ENCODE measurements around the gene IL26. TPM values are rescaled to one million over a fixed set of nuclear protein-coding genes. Genes with fewer than 3 reads are reported as not detected.

IL26 gene
- total RNA-seq, 1 donor from 2014 or later: 2.5 TPM

DNA sequence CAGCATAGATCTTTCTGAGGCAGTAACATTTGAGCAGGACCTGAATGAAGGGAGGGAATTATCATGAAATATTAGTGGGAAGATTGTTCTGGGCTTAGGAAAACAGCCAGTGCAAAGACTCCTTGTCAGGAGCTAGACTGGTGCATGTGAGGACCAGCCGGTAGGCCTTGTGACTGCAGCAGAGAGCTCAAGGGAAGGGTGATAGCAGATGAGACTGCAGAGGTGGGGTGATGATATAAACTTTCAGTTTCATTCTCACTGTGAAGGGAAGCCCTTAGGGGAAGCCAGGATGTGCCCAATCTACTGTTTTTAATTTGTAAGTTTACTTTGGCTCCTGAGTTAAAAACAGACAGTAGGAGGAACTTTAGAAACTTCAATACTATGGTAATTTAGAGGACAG, 15.4 kb upstream of the IL26 start:
- no peak for DNase-seq (ENCODE audit: low spot score)
- TF ChIP-seq CTCF (IDR thresholded peaks at IDR 0.05): no peak
- peak overlapping the region; percentile 94 for H3K27ac Mint-ChIP-seq (ENCODE audit: unreplicated experiment)
- no peaks in the 10 kb centered on the region for H3K27me3 Mint-ChIP-seq (ENCODE audit: low read depth)
- H3K4me1 Mint-ChIP-seq (ENCODE audit: low read depth): peaks cover 56% of the 10 kb centered on the region
- no peaks in the 10 kb centered on the region for H3K36me3 Mint-ChIP-seq (ENCODE audit: low read depth)
- H3K4me3 Mint-ChIP-seq (ENCODE audit: unreplicated experiment): no peak overlapping the region
- no peaks in the 10 kb centered on the region for H3K9me3 Mint-ChIP-seq (ENCODE audit: low read depth)

DNA sequence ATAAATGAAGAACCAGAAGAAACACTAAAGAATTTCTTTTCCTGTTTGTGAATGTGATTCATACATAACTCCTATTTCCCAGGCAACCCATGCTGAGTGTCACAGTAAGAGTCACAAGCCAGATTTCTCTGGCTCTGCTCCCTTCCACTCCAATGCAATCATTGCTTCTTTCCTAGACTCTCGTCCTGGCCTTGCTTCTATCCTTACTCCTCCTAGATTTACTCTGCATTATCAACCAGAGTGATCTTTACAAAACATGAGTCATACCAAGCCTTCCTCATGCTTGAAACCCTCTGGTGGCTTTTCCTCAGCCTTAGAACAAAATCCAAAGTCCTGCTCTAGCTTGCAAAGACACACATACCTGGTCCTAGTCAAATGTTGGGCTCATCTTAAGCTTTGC, 14.5 kb upstream of the IL26 start:
- no peak for TF ChIP-seq CTCF (IDR thresholded peaks at IDR 0.05)
- H3K4me3 Mint-ChIP-seq (ENCODE audit: unreplicated experiment): no peak overlapping the region
- H3K27ac Mint-ChIP-seq (ENCODE audit: unreplicated experiment): peak overlapping the region; percentile 94
- H3K4me1 Mint-ChIP-seq (ENCODE audit: low read depth): peaks cover 47% of the 10 kb centered on the region
- H3K9me3 Mint-ChIP-seq (ENCODE audit: low read depth): no peaks in the 10 kb centered on the region
- no peak for DNase-seq (ENCODE audit: low spot score)
- H3K27me3 Mint-ChIP-seq (ENCODE audit: low read depth): no peaks in the 10 kb centered on the region
- no peaks in the 10 kb centered on the region for H3K36me3 Mint-ChIP-seq (ENCODE audit: low read depth)

DNA sequence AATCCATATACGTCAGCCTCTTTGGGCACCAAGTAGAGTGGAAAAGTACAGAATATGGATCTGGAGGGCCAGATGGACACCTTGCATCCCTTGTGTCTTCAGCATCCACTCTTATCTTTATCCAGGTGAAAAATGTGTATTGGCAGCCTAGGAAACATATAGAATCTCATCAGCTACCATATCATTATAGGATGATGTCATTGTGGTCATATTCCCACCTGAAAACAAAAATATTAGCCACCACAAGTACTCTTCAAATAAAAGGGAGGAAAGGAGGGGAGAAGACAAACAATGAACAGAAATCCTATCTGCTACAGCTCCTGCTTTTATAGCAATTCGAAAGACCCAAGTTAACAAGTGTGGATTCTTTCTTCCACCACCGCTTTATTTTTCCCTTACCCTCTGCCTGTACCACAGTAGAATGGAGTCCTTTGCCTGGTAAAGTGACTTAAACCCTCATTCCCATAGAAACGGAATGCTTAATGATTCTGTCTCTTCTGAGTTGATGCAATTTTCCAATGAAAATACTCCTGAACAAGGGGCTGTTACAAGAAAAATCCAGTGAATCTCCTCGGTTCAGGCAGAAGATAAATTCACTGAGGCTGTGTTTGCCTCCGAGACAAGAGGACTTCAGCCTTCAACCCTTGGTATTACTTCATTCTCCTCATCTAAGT, 13.8 kb upstream of the IL26 start:
- Mint-ChIP-seq H3K4me1 (ENCODE audit: low read depth) (peaks cover 45% of the 10 kb centered on the region), H3K9me3 (ENCODE audit: low read depth) (no peaks in the 10 kb centered on the region), H3K27ac (ENCODE audit: unreplicated experiment) (peak overlapping the region; percentile 94), H3K4me3 (ENCODE audit: unreplicated experiment) (no peak overlapping the region), H3K27me3 (ENCODE audit: low read depth) (no peaks in the 10 kb centered on the region), H3K36me3 (ENCODE audit: low read depth) (no peaks in the 10 kb centered on the region)
- no peak for TF ChIP-seq CTCF (IDR thresholded peaks at IDR 0.05)
- DNase-seq (ENCODE audit: low spot score): no peak

DNA sequence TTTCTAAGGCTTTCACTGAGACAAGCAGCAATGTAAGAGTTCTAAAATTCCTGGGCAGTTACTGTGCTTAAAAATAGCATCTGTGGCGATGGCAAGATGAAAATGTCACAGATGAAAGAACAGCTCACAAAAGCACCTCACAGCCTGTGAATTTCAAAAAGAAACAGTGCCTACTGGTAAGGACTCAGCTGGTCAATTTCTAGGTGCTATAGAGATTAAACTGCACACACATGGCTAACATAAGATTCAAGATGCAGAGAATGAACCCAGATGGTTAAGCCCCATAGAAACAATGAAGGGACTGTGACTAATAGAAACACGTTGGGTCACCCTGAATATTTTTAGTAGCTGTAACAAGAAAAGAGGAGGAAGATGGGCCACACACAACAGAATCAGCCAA, 12.0 kb upstream of the IL26 start:
- Mint-ChIP-seq H3K27me3 (ENCODE audit: low read depth) (no peaks in the 10 kb centered on the region), H3K36me3 (ENCODE audit: low read depth) (no peaks in the 10 kb centered on the region), H3K4me1 (ENCODE audit: low read depth) (peaks cover 45% of the 10 kb centered on the region), H3K9me3 (ENCODE audit: low read depth) (no peaks in the 10 kb centered on the region), H3K27ac (ENCODE audit: unreplicated experiment) (peak overlapping the region; percentile 13), H3K4me3 (ENCODE audit: unreplicated experiment) (no peak overlapping the region)
- TF ChIP-seq CTCF (IDR thresholded peaks at IDR 0.05): no peak
- DNase-seq (ENCODE audit: low spot score): no peak

- DNase-seq (ENCODE audit: low spot score): no peak
- peak; percentile 65 for TF ChIP-seq CTCF (IDR thresholded peaks at IDR 0.05)
- H3K27me3 Mint-ChIP-seq (ENCODE audit: low read depth): no peaks in the 10 kb centered on the region
- peaks cover 45% of the 10 kb centered on the region for H3K4me1 Mint-ChIP-seq (ENCODE audit: low read depth)
- H3K27ac Mint-ChIP-seq (ENCODE audit: unreplicated experiment): peak overlapping the region; percentile 13
- no peaks in the 10 kb centered on the region for H3K9me3 Mint-ChIP-seq (ENCODE audit: low read depth)
- H3K4me3 Mint-ChIP-seq (ENCODE audit: unreplicated experiment): no peak overlapping the region
- H3K36me3 Mint-ChIP-seq (ENCODE audit: low read depth): no peaks in the 10 kb centered on the region
Observed at GRCh38 chr12:68237078-68237477, 11.5 kb upstream of the IL26 start.

Data from chondrocyte (in vitro differentiated cells).